OCI-LY7 (cell line): ENCODE data around the gene CPNE5. TPM values are rescaled to one million over a fixed set of nuclear protein-coding genes. Genes with fewer than 3 reads are reported as not detected.
A peak's percentile ranks its signal among the peaks of the same experiment; 100 is the strongest.

Source experiments
- BruUV-seq: library from RNA; stranded (reverse); fragments of 400-500 nt; replicated peaks from 2 replicates; lab custom pipeline; 2021; lab: Mats Ljungman, UMichigan
- CTCF ChIA-PET: fragments of 300-600 bp; sonication (Branson Sonifier 250); formaldehyde crosslinking; loops from one replicate; lab custom pipeline; 2022; ENCODE audit warnings: antibody characterized with exemption; ENCODE audit not compliant: unreplicated experiment; lab: Charles Lee
- POLR2A ChIA-PET: fragments of 300-600 bp; sonication (Branson Sonifier 250); formaldehyde crosslinking; loops from one replicate; lab custom pipeline; 2022; ENCODE audit warnings: antibody characterized with exemption; lab: Charles Lee
- DNase-seq: peaks from one replicate; pipeline ENCODE4 v3.0.0-alpha.2; 2015; ENCODE audit warnings: low spot score
- H2AFZ ChIP-seq: fragments of 200-600 bp; sonication (generic), shearing (Covaris generic); 2 replicates; pipeline ENCODE4 v1.6.1; 2014; ENCODE audit warnings: mild to moderate bottlenecking, antibody characterized with exemption, low read length, moderate library complexity
- H3K27ac ChIP-seq: fragments of 200-600 bp; sonication (generic); 2 replicates; pipeline ENCODE4 v1.5.1; 2014; ENCODE audit warnings: mixed run types, low read depth, mild to moderate bottlenecking, moderate library complexity, low read length, inconsistent platforms; ENCODE audit not compliant: poor library complexity, severe bottlenecking
- H3K36me3 ChIP-seq: fragments of 200-600 bp; sonication (generic); 2 replicates; pipeline ENCODE4 v1.6.1; 2014; ENCODE audit warnings: mild to moderate bottlenecking, antibody characterized with exemption, low read length, moderate library complexity, mixed read lengths; ENCODE audit not compliant: insufficient read depth
- H3K4me1 ChIP-seq: fragments of 200-600 bp; sonication (generic); 2 replicates; pipeline ENCODE4 v1.5.1; 2014; ENCODE audit warnings: mild to moderate bottlenecking, low read length; ENCODE audit not compliant: insufficient read depth, poor library complexity, severe bottlenecking
- H3K4me2 ChIP-seq: fragments of 200-600 bp; sonication (generic); 2 replicates; pipeline ENCODE4 v1.6.1; 2014; ENCODE audit warnings: mild to moderate bottlenecking, low read length
- H3K4me3 ChIP-seq: fragments of 200-600 bp; sonication (generic); 2 replicates; pipeline ENCODE4 v1.5.1; 2014; ENCODE audit warnings: mild to moderate bottlenecking, low read depth, low read length; ENCODE audit not compliant: poor library complexity, severe bottlenecking
- H3K79me2 ChIP-seq: fragments of 200-600 bp; sonication (generic); 2 replicates; pipeline ENCODE4 v1.6.1; 2016; ENCODE audit warnings: low read depth, mild to moderate bottlenecking, low read length, moderate library complexity, mixed read lengths; ENCODE audit not compliant: insufficient read depth
- H3K9me2 ChIP-seq: fragments of 200-600 bp; sonication (generic); 2 replicates; pipeline ENCODE4 v1.6.1; 2016; ENCODE audit warnings: mild to moderate bottlenecking, low read length, mixed read lengths; ENCODE audit not compliant: insufficient read depth
- H3K9me3 ChIP-seq: fragments of 200-600 bp; sonication (generic); 2 replicates; pipeline ENCODE4 v1.6.1; 2014; ENCODE audit warnings: mild to moderate bottlenecking, mixed run types, low read length, mixed read lengths
- H4K20me1 ChIP-seq: fragments of 200-600 bp; sonication (generic); 2 replicates; pipeline ENCODE4 v1.6.1; 2014; ENCODE audit warnings: mild to moderate bottlenecking, antibody characterized with exemption, low read length, moderate library complexity, mixed read lengths; ENCODE audit not compliant: insufficient read depth
- CTCF ChIP-seq: fragments of 200-600 bp; sonication (generic); conservative IDR thresholded peaks from 2 replicates; pipeline ENCODE4 v1.5.1; 2014; ENCODE audit warnings: mild to moderate bottlenecking, antibody characterized with exemption, low read length, moderate library complexity, mixed read lengths
- EZH2phosphoT487 ChIP-seq: fragments of 200-600 bp; sonication (generic); IDR thresholded peaks from 2 replicates; pipeline ENCODE4 v1.6.1; 2018; ENCODE audit warnings: low read depth, borderline replicate concordance, mild to moderate bottlenecking, mixed run types, antibody characterized with exemption, low read length, moderate library complexity, mixed read lengths
- intact Hi-C: fragments of 100-400 bp; cut with micrococcal nuclease; formaldehyde crosslinking; loops from one replicate; pipeline ENCODE4 v1.10.0; 2022; ENCODE audit not compliant: unreplicated experiment
- total RNA-seq, 2 experiments: library from RNA; depleted of rRNA in 1 of 2; stranded (reverse); fragments of >200 nt in 1 of 2; shearing (Covaris generic) in 1 of 2; gene quantifications; 2 replicates each; pipeline ENCODE4 v1.2.3, GENCODE V29; 2014 to 2022

Gene CPNE5
- total RNA-seq, 2 experiments from 2014 or later: 37.7 to 89.8 TPM

GRCh38 chr6:36692861-36693702, 146.2 kb downstream of the CPNE5 start:
- POLR2A ChIA-PET: interaction anchor here (0.7 to 1.3 kb wide), 11 partner anchors 10 to 97 kb away, joined by 3 to 6 read pairs (median 4); no protein-coding TSS in a partner anchor
- no peak overlapping the region for H3K27ac ChIP-seq

GRCh38 chr6:36692220-36692619, 147.0 kb downstream of the CPNE5 start:
- Histone ChIP-seq H3K9me2 (no peaks in the 10 kb centered on the region), H3K4me2 (peak overlapping the region; percentile 50), H3K36me3 (no peaks in the 10 kb centered on the region), H4K20me1 (no peaks in the 10 kb centered on the region), H3K9me3 (no peaks in the 10 kb centered on the region), H2AFZ (no peak overlapping the region; the same call in 1 of the 2 replicates), H3K79me2 (no peaks in the 10 kb centered on the region), H3K4me3 (no peak overlapping the region), H3K4me1 (peaks cover 38% of the 10 kb centered on the region), H3K27ac (no peak overlapping the region)
- intact Hi-C loops: no loop called here
- peak; percentile 85 for DNase-seq
- CTCF ChIA-PET: interaction anchor here (1.0 kb wide), 1 partner anchor 66 kb away, joined by 3 read pairs; no protein-coding TSS in a partner anchor
- BruUV-seq: no TSS peak
- POLR2A ChIA-PET: interaction anchor here (0.7 to 1.3 kb wide), 12 partner anchors 9 to 96 kb away, joined by 3 to 6 read pairs (median 4); no protein-coding TSS in a partner anchor
- no peak for TF ChIP-seq EZH2phosphoT487
- no peak for TF ChIP-seq CTCF

More at GRCh38 chr6:36692861-36693702, 146.2 kb downstream of the CPNE5 start:
- Histone ChIP-seq H3K79me2 (no peaks in the 10 kb centered on the region), H3K9me3 (no peaks in the 10 kb centered on the region), H3K4me3 (no peak overlapping the region), H3K36me3 (no peaks in the 10 kb centered on the region), H3K4me1 (peaks cover 38% of the 10 kb centered on the region), H3K9me2 (no peaks in the 10 kb centered on the region), H2AFZ (no peak overlapping the region), H3K4me2 (0 out of 2 replicates have a peak overlapping the region, but pooled peaks have one; percentile 50), H4K20me1 (no peaks in the 10 kb centered on the region)
- DNase-seq: no peak
- BruUV-seq: no TSS peak
- CTCF ChIA-PET: interaction anchor here (1.0 kb wide), 1 partner anchor 65 kb away, joined by 3 read pairs; no protein-coding TSS in a partner anchor
- intact Hi-C loops: no loop called here
- TF ChIP-seq EZH2phosphoT487: no peak
- no peak for TF ChIP-seq CTCF
